ENCODE measurements around the gene LRP1.

Gene LRP1

GRCh38 chr12:57240066-57240921 is 112.0 kb downstream of the LRP1 start:
- peak; percentile 44 for DNase-seq

GRCh38 chr12:57240926-57241401 is 112.7 kb downstream of the LRP1 start:
- DNase-seq = no peak

GRCh38 chr12:57241402-57242310 is 113.4 kb downstream of the LRP1 start:
- DNase-seq = no peak

GRCh38 chr12:57242329-57242690 is 114.0 kb downstream of the LRP1 start:
- no peak for DNase-seq

GRCh38 chr12:57242691-57243454 is 114.6 kb downstream of the LRP1 start:
- no peak for DNase-seq

GRCh38 chr12:57243521-57244311 is 115.4 kb downstream of the LRP1 start:
- DNase-seq = peak; percentile 49

GRCh38 chr12:57244312-57244696 is 116.0 kb downstream of the LRP1 start:
- DNase-seq = no peak

- DNase-seq = no peak
These were observed 118.8 kb downstream of the LRP1 start for GRCh38 chr12:57247041-57247440.

- no peak for DNase-seq
These were observed 120.9 kb downstream of the LRP1 start for GRCh38 chr12:57248934-57249742.

- no peak for DNase-seq
These were observed 122.3 kb downstream of the LRP1 start for GRCh38 chr12:57250541-57250940.

- DNase-seq = no peak
These were observed 122.7 kb downstream of the LRP1 start, which contains the start of gene STAC3 for GRCh38 chr12:57250956-57251355. STAC3 (minus strand) TSS chr12:57251187; CDS start chr12:57249636, 1,551 bp downstream.

GRCh38 chr12:57254506-57255280 is 126.4 kb downstream of the LRP1 start:
- no peak for DNase-seq

- DNase-seq = no peak
These were observed 127.6 kb downstream of the LRP1 start for GRCh38 chr12:57255916-57256315.

GRCh38 chr12:57258977-57259970 is 131.0 kb downstream of the LRP1 start:
- no peak for DNase-seq

- DNase-seq = no peak
These were observed 132.1 kb downstream of the LRP1 start for GRCh38 chr12:57260366-57260765.

- DNase-seq = no peak
These were observed 133.2 kb downstream of the LRP1 start for GRCh38 chr12:57261428-57261865.

GRCh38 chr12:57262126-57262822 is 134.0 kb downstream of the LRP1 start:
- DNase-seq = no peak

Data from amniotic stem cell (primary cell).